HepG2 (cell line): ENCODE results near the gene MS4A13. TPM values are rescaled to one million over a fixed set of nuclear protein-coding genes. Genes with fewer than 3 reads are reported as not detected.

Experiments
- ELF1 ChIP-seq: sonication (generic); formaldehyde crosslinking; IDR thresholded peaks from 2 replicates; pipeline ENCODE4 v1.4.0; 2020; ENCODE audit warnings: missing genetic modification reagents
- IRF2 ChIP-seq: IDR thresholded peaks from 2 replicates; pipeline ENCODE4 v1.6.1; 2018; ENCODE audit warnings: missing genetic modification reagents, missing compliant biosample characterization
- IRF9 ChIP-seq: sonication (generic); formaldehyde crosslinking; IDR thresholded peaks from 2 replicates; pipeline ENCODE4 v1.8.0; 2022; ENCODE audit warnings: missing genetic modification reagents, mild to moderate bottlenecking, borderline replicate concordance
- SMARCC2 ChIP-seq: fragments of 450-650 bp; IDR thresholded peaks from 2 replicates; pipeline ENCODE4 v1.6.1; 2017; ENCODE audit warnings: antibody characterized with exemption, mild to moderate bottlenecking
- ZKSCAN5 ChIP-seq: sonication (generic); formaldehyde crosslinking; IDR thresholded peaks from 2 replicates; pipeline ENCODE4 v1.5.1; 2020; ENCODE audit warnings: mild to moderate bottlenecking, missing genetic modification reagents
- ZNF563 ChIP-seq: sonication (generic); formaldehyde crosslinking; IDR thresholded peaks from 2 replicates; pipeline ENCODE4 v1.8.0; 2022; ENCODE audit warnings: mild to moderate bottlenecking, moderate library complexity, missing genetic modification reagents
- polyA plus RNA-seq, 8 experiments: library from polyadenylated mRNA; depleted of rRNA in 3 of 8; stranded (reverse) in 7 of 8; unstranded in 1 of 8; fragments of >200 nt; fragmentation: Illumina TruSeq in 4 of 8; extraction: Trizol in 4 of 8; gene quantifications; 2 replicates each; pipeline versions ENCODE4 v1.2.1 to v1.2.3, GENCODE V29; 2011 to 2016; ENCODE audit warnings: low read depth in 4 of 8, missing spikeins in 1 of 8, mixed read lengths in 1 of 8; ENCODE audit not compliant: insufficient read depth in 1 of 8
- total RNA-seq, 5 experiments: library from RNA; depleted of rRNA; stranded (reverse); fragments of >200 nt; fragmentation: Illumina TruSeq; extraction: Trizol; gene quantifications; 2 replicates each; pipeline ENCODE4 v1.2.3, GENCODE V29; 2016; ENCODE audit warnings: low read depth in 1 of 5
- TF ChIP-seq, protein P1 (sequence below): sonication (generic); formaldehyde crosslinking; IDR thresholded peaks from 2 replicates; pipeline ENCODE4 v1.4.0; 2020; ENCODE audit warnings: mild to moderate bottlenecking, missing genetic modification reagents
- TF ChIP-seq, protein P2 (sequence below): sonication (generic); formaldehyde crosslinking; IDR thresholded peaks from 2 replicates; pipeline ENCODE4; 2020; ENCODE audit warnings: missing genetic modification reagents, mild to moderate bottlenecking, borderline replicate concordance
- TF ChIP-seq, protein P3 (sequence below): sonication (generic); formaldehyde crosslinking; IDR thresholded peaks from 2 replicates; pipeline ENCODE4 v1.4.0; 2020; ENCODE audit warnings: missing genetic modification reagents, low read depth, mild to moderate bottlenecking, borderline replicate concordance
- TF ChIP-seq, protein P4 (sequence below): sonication (generic); formaldehyde crosslinking; IDR thresholded peaks from 2 replicates; pipeline ENCODE4 v1.5.0; 2020; ENCODE audit warnings: missing genetic modification reagents, mild to moderate bottlenecking, borderline replicate concordance
- TF ChIP-seq, protein P5 (sequence below), 2 experiments: sonication (generic) in 1 of 2; formaldehyde crosslinking in 1 of 2; IDR thresholded peaks; 2 replicates each; pipeline versions ENCODE4 v1.5.1 to v1.6.1; 2011 to 2020; ENCODE audit warnings: borderline replicate concordance in 1 of 2, low read depth in 1 of 2, low read length in 1 of 2, mild to moderate bottlenecking in 1 of 2, missing genetic modification reagents in 1 of 2, moderate library complexity in 1 of 2

The MS4A13 gene
- total and polyA plus RNA-seq, 2 of the 13 experiments (the other 11 are each of a cell fraction or from before 2014, with no cell fraction given): not detected

GRCh38 chr11:60485987-60486386 is 29.2 kb upstream of the MS4A13 start (continued):
- TF ChIP-seq, protein P1, sequence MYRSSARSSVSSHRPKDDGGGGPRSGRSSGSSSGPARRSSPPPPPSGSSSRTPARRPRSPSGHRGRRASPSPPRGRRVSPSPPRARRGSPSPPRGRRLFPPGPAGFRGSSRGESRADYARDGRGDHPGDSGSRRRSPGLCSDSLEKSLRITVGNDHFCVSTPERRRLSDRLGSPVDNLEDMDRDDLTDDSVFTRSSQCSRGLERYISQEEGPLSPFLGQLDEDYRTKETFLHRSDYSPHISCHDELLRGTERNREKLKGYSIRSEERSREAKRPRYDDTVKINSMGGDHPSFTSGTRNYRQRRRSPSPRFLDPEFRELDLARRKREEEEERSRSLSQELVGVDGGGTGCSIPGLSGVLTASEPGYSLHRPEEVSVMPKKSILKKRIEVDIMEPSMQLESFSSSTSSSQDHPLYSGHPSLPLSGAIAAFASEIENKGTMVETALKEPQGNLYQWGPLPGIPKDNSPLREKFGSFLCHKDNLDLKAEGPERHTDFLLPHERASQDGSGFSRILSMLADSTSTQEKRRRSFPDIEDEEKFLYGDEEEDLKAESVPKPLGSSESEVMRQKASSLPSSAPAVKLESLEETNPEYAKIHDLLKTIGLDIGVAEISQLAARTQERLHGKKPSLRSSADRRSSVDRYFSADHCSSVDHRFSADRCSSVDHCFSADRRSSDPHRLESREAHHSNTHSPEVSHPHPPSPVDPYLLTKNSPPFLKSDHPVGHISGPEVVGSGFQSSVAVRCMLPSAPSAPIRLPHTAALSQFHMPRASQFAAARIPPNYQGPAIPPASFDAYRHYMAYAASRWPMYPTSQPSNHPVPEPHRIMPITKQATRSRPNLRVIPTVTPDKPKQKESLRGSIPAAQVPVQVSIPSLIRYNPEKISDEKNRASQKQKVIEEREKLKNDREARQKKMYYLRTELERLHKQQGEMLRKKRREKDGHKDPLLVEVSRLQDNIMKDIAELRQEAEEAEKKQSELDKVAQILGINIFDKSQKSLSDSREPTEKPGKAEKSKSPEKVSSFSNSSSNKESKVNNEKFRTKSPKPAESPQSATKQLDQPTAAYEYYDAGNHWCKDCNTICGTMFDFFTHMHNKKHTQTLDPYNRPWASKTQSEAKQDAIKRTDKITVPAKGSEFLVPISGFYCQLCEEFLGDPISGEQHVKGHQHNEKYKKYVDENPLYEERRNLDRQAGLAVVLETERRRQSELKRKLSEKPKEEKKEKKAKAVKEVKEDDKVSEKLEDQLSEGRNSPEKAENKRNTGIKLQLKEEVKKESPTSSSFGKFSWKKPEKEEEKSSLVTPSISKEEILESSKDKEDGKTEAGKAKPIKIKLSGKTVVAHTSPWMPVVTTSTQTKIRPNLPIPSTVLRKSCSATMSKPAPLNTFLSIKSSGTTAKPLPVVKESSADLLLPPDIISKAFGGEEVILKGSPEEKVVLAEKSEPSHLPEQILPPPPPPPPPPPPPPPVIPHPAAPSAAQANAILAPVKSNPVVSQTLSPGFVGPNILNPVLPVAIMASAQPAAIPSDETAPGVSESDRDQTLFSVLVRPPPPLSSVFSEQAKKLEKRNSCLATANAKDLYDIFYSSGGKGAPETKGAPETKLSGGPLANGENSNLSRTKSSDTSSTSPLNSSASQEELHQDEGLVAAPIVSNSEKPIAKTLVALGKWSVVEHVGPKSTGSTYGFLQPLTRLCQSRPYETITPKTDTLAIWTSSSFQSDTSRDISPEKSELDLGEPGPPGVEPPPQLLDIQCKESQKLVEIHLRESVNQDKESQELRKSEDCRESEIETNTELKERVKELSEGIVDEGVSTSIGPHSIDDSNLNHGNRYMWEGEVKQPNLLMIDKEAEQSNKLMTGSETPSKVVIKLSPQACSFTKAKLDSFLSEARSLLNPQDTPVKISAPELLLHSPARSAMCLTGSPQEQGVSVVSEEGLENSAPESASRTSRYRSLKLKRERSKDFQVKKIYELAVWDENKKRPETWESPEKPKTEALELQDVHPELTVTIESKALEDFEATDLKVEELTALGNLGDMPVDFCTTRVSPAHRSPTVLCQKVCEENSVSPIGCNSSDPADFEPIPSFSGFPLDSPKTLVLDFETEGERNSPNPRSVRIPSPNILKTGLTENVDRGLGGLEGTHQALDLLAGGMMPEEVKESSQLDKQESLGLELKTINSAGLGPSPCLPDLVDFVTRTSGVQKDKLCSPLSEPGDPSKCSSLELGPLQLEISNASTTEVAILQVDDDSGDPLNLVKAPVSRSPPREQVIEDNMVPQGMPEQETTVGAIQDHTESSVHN (CRISPR knock-in tag): no peak
- TF ChIP-seq, protein P2, sequence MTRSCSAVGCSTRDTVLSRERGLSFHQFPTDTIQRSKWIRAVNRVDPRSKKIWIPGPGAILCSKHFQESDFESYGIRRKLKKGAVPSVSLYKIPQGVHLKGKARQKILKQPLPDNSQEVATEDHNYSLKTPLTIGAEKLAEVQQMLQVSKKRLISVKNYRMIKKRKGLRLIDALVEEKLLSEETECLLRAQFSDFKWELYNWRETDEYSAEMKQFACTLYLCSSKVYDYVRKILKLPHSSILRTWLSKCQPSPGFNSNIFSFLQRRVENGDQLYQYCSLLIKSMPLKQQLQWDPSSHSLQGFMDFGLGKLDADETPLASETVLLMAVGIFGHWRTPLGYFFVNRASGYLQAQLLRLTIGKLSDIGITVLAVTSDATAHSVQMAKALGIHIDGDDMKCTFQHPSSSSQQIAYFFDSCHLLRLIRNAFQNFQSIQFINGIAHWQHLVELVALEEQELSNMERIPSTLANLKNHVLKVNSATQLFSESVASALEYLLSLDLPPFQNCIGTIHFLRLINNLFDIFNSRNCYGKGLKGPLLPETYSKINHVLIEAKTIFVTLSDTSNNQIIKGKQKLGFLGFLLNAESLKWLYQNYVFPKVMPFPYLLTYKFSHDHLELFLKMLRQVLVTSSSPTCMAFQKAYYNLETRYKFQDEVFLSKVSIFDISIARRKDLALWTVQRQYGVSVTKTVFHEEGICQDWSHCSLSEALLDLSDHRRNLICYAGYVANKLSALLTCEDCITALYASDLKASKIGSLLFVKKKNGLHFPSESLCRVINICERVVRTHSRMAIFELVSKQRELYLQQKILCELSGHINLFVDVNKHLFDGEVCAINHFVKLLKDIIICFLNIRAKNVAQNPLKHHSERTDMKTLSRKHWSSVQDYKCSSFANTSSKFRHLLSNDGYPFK (CRISPR knock-in tag): no peak
- TF ChIP-seq, protein P3, sequence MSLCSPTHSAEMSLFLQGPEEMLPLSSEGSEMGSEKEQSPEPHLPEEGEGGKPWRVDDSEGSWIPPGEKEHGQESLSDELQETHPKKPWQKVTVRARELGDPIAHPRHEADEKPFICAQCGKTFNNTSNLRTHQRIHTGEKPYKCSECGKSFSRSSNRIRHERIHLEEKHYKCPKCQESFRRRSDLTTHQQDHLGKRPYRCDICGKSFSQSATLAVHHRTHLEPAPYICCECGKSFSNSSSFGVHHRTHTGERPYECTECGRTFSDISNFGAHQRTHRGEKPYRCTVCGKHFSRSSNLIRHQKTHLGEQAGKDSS: no peak
- no peak for TF ChIP-seq ZKSCAN5 (CRISPR knock-in tag)
- no peak for TF ChIP-seq IRF9 (CRISPR knock-in tag)
- TF ChIP-seq, protein P4, sequence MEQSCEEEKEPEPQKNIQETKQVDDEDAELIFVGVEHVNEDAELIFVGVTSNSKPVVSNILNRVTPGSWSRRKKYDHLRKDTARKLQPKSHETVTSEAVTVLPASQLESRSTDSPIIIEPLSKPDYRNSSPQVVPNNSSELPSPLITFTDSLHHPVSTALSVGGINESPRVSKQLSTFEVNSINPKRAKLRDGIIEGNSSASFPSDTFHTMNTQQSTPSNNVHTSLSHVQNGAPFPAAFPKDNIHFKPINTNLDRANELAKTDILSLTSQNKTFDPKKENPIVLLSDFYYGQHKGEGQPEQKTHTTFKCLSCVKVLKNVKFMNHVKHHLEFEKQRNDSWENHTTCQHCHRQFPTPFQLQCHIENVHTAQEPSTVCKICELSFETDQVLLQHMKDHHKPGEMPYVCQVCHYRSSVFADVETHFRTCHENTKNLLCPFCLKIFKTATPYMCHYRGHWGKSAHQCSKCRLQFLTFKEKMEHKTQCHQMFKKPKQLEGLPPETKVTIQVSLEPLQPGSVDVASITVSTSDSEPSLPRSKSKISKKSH (CRISPR knock-in tag): no peak
- TF ChIP-seq IRF2 (CRISPR knock-in tag): no peak
- TF ChIP-seq, protein P5, sequence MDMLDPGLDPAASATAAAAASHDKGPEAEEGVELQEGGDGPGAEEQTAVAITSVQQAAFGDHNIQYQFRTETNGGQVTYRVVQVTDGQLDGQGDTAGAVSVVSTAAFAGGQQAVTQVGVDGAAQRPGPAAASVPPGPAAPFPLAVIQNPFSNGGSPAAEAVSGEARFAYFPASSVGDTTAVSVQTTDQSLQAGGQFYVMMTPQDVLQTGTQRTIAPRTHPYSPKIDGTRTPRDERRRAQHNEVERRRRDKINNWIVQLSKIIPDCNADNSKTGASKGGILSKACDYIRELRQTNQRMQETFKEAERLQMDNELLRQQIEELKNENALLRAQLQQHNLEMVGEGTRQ (IDR thresholded peaks at IDR 0.05; ENCODE audit: low read depth, low read length): no peak
- TF ChIP-seq, protein P5 (CRISPR knock-in tag; IDR thresholded peaks at IDR 0.05; ENCODE audit: borderline replicate concordance): no peak
- no peak for TF ChIP-seq ZNF563 (CRISPR knock-in tag)
- no peak for TF ChIP-seq ELF1
- TF ChIP-seq SMARCC2: no peak
